NCI-H2029 treated with DMSO at 0.1 percent for 48 hours (cell line): ENCODE data around the gene TRAPPC2L.
"Not testable (repeated sequence)": the region's sequence is repeated elsewhere in the genome, so short reads cannot be mapped to it uniquely, and the experiment has no call there.

Experiments
- DNase-seq: peaks from one replicate; lab custom pipeline; 2025; lab: John Stamatoyannopoulos, UW

Gene TRAPPC2L

GRCh38 chr16:88878356-88878755 lies 21.4 kb downstream of the TRAPPC2L start:
- no peak for DNase-seq

DNA sequence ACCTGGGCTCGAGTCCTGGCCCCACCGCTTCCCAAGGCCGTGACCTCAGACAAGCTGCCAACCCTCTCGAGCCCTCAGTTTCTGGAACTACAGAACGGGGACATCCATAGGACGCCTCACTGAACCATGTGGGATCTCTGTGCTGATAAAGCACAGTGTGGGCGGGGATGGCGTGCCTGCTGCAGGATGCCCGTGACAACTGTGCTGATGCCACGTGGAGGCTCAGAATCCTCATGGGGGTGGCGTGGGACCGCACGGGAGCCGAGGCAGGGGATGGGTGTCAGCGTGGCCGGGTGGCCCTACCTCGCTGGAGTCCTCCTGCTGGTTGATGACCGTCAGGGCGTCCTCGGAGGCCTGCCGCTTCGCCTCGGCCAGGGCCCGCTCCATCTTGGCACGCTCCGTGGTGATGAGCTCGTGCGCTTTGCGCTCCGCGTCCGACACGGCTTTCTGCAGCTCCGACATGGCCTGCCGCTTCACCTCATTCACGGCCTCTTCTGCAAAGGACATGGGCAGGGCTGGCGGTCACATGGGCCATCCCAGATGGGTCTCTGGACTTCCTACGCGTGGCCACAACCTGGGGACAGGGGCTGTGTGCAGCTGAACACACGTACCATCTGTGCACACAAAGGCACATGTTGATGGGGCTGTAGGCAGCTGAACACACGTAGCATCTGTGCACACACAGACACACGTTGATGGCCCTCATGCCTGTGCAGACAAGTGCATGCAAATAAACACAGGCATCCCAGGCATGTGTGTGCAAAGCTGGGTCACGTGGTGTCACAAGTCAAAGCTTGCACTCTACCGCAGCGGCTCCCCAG lies 22.2 kb downstream of the TRAPPC2L start:
- no peak for DNase-seq

- DNase-seq: no peak
These were observed 22.8 kb downstream of the TRAPPC2L start for GRCh38 chr16:88879788-88880055.

GRCh38 chr16:88880226-88881006 lies 23.5 kb downstream of the TRAPPC2L start:
- DNase-seq: no peak

DNA sequence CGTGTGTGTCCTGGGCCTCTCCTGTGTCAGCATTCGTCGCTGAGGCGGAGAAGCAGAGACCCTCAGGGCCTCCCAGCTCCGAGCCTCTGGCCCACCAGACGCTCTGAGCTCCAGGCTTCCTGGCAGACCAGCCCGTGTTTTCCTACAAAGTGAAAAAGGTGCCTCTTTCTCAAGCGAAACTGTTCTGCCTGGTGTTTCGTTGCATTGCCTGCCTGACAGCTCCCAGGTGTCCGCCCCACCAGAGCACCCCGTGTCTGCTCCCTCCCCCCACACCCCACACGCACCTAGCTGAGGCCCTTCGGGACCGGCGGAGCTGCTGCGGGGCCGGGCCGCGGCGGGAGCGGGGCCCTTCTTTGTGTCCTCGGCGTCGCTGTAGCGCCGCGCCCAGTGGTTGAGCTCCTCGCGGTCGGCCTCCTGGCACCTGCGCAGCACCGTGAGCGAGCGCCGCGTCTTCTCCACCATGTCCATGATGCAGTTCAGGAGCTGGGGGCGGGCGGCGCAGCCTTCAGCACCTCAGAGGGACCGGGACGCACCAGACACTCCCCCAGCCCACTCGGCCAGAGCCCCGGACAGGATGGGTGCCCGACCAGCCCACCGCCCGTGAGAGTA lies 24.2 kb downstream of the TRAPPC2L start:
- DNase-seq: no peak

- no peak for DNase-seq
These were observed 24.9 kb downstream of the TRAPPC2L start for GRCh38 chr16:88881675-88882357.

- DNase-seq: no peak
These were observed 25.6 kb downstream of the TRAPPC2L start for GRCh38 chr16:88882358-88883030.

DNA sequence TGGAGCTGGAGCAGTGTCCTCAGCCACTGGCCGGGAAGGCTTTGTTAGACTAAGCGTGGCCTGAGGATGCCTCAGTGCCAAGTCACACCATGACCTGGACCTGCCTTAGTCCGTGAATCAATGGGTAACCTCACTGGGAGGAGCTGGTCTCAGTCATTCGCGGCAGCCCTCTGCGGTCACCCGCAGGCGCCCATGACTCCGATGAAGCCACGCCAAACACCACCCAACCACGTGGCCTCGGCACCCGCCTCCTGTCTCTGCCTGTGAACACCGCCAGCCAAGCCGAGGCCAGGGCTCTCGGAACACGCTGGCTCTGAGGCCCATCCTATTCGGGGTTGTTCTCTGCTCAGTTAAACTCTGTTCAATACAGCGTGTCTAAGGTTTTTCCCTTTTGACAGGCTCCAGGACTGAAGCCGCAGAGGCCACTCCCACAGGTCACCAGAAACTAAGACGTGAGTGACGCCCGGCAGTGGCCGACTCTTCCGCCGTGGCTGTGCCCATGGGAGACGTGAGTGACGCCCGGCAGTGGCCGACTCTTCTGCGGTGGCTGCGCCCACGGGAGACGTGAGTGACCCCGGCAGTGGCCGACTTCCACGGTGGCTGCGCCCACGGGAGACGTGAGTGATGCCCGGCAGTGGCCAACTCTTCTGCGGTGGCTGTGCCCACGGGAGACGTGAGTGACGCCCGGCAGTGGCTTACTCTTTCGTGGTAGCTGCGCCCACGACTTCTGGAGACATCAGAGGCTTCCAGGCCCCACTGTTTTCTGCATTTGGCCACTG lies 26.4 kb downstream of the TRAPPC2L start:
- DNase-seq: no peak

DNA sequence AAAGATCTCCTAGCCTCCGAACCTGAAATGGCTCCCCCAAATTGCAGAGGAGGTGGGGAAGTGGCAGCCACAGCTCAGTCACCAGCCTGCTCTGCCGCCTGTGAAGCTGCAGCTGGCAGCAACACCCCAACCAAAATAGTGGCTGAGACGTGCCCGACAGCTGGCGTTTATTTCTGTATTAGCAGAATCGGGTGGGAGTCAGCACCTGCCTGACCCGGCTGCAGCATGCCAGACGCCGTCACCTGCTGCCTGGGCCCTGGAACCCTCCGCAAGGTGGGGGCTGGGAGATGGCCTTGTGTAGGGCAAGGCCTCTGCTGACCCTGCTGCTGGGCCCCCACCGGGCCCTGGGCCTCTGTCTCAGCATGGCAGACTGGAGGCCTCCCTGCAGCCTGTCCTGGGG lies 27.0 kb downstream of the TRAPPC2L start:
- no peak for DNase-seq

GRCh38 chr16:88884569-88885271 lies 27.8 kb downstream of the TRAPPC2L start:
- no peak for DNase-seq

- no peak for DNase-seq
These were observed 28.9 kb downstream of the TRAPPC2L start for GRCh38 chr16:88885693-88886280.

DNA sequence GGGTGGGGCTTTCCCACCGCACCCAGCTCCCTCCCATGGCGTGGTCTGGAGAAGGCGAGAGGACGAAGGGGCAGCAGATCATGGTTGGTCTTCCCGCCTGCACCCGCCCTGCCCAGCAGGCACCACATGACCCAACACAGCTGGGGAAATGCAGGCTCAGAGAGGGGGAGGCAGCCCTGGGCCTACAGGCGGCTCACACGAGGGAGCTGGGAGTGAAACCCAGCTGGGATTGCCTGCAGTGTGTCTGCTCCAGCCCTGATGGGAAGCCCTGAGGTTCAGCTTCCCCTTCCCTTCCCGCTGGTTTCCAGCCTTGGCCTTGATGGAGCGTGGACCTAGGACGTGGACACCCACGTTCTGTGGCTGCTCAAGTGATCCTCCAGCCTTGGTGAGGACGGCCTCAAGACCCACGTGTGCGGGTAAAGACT lies 29.5 kb downstream of the TRAPPC2L start:
- no peak for DNase-seq

DNA sequence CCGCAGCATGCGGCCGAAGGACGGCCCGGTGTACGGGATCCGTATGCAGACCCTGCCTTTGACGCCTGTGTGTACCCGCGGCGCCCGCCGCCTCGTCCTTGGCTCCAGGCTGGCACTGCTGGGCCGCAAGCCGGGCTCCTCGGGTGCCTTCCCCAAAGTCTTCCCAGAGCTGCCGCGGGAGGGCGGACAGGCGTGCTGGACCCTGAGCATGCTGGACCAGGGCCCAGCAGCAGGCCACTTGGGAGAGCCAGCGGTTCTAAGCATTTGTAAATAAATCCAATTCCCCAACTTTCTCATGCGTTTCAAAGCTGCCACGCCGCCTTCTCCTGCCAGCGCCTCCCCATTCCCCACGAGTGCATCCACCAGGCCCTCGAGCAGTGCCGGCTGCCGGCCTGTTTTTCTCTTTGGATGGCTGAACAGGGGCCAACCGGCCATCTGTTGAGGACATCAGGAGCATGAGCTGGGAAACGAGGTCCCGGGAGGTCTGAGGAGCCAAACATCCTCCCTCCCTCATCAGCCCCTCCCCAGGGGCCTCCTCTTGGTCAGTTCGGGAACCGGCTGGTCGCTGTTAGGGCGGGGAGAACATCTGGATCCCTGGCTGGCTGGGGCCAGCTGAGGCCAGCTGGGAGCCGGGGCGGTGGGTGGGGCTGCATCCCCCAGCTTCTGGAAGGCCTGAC lies 30.1 kb downstream of the TRAPPC2L start:
- no peak for DNase-seq

DNA sequence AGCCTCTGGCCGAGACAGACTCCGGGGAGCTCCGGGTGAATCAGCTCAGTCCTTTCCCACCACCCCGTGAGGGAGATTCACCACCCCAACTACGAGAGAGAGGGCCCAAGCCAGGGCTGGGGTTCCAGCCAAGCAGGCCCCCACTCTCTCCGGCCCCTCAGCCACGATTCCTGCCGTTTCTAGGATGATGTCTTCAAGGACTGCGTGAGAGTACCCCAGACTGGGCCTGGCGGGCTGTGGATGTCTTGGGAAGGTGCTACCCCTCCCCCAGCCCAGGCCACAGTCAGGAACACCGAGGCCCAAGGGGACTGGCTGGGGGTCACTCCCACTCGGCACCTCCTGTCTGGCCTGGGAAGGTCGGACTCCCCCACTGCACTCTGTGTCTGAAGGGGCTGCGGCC lies 31.1 kb downstream of the TRAPPC2L start:
- DNase-seq: no peak

- DNase-seq: no peak
These were observed 31.8 kb downstream of the TRAPPC2L start for GRCh38 chr16:88888461-88889387.

- DNase-seq: not testable (repeated sequence)
These were observed 32.9 kb downstream of the TRAPPC2L start for GRCh38 chr16:88889702-88890352.

DNA sequence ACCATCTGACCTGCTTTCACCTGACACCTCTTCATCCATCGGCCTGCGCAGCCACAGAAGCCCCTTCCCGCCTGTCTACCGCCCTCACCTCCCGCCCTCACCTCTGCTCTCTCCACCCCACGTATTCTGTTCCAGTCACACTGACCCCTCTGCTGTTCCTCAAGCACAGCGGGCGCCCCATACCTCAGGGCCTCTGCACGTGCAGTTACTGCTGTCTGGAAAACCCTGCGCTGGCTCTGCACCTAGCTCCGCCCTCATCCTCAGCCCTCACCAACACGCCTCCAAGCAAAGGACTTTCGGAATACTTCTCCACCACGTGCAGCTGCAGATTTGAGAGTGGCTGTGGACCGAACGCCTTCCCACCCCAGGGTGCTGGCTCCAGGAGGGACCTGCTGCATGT lies 34.2 kb downstream of the TRAPPC2L start:
- no peak for DNase-seq

GRCh38 chr16:88892065-88892464 lies 35.1 kb downstream of the TRAPPC2L start:
- no peak for DNase-seq
